GM18499 (cell line): Measurements from ENCODE around the gene BIRC7.
A peak's percentile ranks its signal among the peaks of the same experiment; 100 is the strongest.
"Not testable (repeated sequence)": the region's sequence is repeated elsewhere in the genome, so short reads cannot be mapped to it uniquely, and the experiment has no call there.

ENCODE experiments used
- ATAC-seq: cut with Tn5 transposase; IDR thresholded peaks from one replicate; pipeline ENCODE4 v1.9.1; 2021; ENCODE audit warnings: moderate number of reproducible peaks; ENCODE audit not compliant: insufficient read depth, unreplicated experiment

Gene BIRC7

DNA sequence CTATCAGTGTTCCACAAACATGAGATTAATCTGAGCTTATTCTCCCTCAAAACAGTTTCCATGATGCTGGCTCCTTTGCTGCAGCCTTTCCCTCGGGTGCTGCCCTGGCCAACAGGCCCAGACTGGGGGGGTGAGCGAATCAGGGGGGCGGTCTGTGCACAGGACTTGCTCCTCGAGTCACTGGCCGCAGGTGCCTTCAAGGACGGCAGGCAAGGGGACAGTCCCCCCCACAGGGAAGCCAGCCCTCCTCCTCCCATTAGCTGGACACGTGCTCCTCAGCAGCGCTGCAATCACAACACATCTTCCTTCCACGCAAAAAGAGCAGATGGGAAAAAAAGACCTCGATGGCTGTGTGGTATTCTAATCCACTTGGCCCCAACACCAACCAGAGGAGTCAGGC, 29.8 kb upstream of the BIRC7 start:
- no peak for ATAC-seq

DNA sequence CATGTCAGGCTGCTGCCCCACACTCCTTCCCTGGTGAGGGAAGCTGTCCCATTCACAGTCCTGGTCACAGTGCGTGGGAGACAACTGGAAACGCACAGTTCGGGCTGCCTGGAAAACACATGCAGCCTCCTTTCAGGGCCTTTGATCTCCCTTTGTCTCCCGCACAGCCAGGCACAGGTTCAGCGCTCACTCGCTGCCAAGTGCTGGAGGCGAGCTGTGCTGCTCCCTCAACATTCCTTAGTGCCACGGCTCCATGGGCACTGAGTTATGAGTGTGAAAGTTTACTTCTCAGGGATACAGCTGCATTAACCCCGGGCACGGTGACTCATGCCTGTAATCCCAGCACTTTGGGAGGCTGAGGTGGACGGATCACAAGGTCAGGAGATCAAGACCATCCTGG, 28.8 kb upstream of the BIRC7 start:
- no peak for ATAC-seq

DNA sequence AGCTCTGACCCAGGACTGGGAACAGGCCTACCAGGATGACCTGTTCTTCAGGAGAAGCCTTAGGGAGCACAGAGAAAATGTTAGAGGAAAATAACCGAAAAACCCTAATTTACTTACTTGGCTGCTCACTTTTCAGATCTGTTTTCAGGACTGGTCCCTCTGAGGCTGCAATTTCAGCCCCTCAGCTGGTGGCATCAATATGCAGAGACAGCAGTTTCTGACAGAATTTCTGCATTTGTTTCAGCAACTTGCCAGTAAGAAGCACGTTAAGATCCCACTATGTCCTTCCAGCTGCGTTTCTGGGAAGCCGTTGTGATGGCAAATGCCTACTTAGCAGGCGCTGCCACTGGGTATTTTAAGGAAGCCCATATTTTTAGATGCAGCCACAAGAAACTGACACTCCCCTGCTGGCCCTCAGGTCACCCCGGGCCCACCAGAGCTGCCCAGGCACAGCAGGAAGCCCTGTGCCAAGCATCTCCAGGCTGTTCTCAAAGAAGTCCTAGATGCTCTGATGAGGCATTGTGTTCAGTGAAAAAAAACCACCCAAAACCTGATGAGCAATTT, 27.3 kb upstream of the BIRC7 start:
- ATAC-seq, result no peak

DNA sequence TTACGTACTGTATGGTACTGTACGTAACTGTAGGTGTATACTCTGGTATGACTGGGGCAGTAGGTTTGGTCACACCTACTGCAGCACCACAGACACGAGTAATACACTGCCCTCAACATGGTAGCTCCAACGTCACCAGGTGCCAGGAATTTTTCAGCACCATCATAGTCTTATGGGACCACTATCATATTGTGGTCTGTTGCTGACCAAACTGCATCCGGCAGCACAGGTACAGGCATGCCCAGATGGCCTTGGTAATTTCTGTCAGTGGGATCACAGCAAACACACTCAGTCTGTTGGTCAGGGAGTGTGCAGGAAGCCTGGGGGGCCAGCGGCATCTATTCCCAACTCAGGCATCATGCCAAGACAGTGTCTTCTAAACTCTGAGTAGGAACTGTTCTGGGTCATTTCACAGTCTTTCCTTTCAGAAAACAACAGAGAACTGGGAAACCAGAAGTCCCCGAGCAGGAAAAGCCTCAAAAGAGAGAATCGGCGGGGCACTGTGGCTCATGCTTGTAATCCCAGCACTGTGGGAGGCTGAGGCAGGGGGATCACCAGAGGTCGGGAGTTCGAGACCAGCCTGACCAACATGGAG, 25.6 kb upstream of the BIRC7 start:
- no peak for ATAC-seq

DNA sequence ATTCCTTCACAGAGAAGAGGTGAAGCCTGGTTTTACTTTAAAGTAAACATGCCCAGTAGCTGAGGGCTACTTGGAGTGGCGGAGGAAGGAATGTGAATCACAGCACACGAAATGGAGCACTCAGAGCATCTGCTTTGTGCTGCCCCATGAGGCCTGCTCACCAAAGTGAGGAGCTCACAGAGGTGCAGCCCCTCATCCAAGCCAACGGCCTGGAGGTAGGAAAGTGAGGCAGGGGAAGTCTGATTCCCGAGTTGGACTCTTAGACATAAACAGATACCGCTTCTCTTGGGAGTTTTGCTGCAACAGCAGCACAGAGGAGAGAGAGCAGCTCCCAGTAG, 23.3 kb upstream of the BIRC7 start:
- no peak for ATAC-seq

DNA sequence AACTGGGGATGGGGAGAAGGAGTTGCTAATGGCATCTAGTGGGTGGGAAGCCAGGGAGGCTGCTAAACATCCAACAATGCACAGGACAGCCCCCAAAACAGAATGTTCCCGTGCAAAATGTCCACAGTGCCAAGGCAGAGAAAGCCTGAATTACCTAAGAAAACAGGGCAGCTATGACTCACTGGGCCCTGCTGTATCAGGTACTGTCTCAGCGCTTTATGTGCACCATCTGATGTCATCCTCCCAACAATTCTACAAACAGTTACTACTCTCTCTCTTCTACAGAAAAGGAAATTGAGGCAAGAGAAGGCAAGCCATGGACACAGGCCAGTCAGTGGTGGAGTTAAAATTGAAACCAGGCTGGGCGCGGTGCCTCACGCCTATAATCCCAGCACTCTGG, 22.9 kb upstream of the BIRC7 start:
- no peak for ATAC-seq

DNA sequence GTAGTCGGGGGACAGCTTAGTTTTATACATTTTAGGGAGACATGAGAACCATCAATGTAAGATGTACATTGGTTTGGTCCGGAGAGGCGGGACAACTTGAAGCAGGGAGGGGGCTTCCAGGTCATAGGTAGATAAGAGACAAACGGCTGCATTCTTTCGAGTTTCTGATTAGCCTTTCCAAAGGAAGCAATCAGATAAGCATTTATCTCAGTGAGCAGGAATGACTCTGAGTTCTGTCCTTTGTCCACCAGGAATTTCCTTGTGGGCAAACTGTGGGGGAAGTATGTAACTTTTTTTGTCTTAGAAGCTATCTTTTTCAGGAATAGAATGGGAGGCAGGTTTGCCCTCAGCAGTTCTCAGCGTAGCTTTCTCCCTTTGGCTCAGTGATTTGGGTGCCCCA, 21.2 kb upstream of the BIRC7 start:
- no peak for ATAC-seq

DNA sequence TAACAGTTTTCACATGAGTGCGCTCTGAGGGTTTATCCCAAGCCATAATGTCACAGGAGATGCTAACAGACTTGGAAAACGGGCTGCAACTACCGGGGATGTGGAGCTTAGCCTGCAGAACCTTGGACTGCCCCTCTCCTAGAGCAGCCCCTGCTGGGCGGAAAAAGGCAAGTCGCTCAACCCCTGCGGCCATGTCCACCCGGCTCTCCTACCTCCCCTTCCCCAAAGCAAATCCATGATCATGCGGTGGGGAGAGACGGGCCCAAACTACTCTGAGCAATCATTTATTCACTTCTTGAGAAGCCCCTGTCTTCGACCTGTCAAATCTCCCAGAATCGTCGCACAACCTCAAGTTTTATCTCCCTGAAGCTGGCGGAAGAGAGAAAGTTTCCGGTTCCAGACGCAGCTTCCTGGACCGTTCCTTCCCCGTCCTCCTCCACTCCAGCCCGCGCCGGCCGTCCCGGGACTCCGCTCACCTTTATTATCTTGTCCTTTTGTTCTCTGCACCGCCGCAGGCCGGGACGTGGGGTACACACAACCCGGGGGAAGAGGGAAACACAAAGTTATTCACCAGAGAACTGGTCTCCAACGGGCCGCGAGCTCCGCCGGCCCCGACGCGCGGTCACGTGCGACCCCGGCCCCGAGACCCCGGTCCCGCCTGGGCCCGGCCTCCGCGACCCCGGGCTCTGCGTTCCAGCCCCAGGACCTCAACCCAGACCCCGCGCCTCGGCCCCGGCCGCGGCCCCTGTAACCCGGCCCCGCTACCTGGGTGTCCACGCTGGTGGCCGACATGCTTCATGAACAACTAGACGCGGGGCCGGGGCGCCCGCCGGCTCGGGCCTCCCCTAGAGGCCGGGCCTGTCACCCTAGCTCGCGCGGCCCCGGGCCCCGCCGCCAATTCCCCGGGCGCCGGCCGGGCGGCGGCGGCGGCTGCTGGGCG, 20.3 kb upstream of the BIRC7 start:
- ATAC-seq, result no peak

DNA sequence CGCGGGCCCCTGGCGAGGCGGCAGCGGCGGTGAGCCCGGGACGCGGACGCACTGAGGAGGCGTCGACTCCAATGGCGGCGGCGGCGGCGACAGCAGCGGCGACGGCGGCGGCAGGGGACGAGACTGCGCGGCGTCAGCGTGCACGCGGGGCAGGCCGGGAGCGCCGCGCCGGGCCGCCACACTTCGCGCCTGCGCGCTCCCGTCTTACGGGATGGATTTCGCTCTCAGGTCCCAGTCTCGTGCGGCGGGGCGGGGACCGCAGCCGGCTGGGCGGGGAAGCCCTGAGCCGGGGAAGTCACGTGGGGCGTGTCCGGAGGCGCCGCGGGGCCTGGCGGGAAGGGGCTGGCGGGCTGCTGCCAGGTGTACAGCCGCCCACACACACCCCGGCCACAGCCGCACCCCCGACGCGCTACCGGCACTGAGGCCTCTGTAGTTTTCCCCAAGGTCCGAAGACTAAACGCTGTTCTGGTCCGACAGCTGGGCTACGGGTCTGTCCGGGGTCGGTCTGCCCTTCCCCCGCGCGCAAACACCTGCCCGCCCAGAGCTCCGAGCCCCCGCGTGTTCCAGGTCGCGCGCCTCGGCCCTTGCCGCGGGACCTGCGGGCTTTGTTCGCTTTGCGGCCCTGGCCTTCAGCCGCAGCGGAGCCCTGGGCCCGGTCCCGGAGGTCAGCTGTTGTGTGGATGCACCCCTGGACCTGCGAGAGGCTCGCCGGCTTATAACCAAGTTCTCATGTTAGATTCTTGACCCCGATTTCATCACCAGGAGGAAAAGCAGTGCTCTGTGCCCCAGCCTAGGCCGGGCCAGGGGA, 19.5 kb upstream of the BIRC7 start, which contains the start of gene YTHDF1:
Gene YTHDF1, minus strand, starts transcription at position 91 of the 808 bp plus-strand sequence. CDS start 239 bp downstream, outside the sequence.
- peak; percentile 72 for ATAC-seq

DNA sequence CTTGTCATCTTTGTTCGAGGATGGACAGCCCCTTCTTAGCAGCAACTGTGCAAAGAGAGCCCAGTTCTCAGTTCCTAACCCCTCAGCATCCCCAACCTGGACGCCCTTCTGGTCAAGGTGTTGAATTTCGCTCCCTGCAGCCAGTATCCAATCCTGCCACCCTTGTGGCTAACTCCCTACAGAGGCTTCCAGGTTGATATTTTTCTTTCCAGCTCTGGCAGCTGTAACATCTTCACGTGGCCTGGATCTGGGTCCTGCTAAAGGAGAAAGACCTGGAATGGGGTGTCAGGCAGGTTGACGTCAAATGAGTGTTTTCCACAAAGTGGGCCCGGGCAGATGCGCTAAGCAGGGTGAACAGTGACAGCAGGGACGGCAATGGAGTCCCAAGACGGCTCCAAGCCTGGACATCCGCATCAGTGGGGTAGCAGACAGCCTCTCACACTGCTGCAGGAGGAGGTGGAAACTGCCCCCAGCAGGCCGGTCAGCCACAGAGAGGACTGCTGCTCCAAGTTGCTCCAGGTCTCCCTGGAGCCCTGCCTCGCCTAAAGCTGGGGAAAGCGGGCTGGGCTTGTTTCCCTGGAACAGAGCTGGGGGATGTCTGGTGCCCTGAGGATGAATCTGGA, 18.7 kb upstream of the BIRC7 start:
- ATAC-seq, result no peak

DNA sequence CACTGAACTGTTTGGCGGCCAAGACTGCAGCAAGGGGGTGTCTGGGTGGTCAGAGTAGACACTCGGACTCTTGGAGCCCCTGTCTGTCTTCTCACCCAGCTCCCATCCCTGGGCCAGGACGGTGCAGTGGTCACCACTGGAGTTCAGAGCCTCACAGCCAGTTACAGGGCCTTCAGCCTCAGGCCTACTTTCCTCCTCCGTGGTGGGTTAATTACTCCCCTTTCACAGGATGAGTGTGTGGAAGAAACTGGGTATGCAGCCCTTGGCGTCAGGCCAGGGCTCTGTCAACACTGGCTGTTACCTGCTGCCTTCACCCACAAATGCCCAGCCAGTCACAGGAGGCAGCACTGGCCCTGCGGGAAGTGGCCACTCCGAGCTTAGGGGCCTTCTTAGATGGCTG, 18.0 kb upstream of the BIRC7 start:
- no peak for ATAC-seq

DNA sequence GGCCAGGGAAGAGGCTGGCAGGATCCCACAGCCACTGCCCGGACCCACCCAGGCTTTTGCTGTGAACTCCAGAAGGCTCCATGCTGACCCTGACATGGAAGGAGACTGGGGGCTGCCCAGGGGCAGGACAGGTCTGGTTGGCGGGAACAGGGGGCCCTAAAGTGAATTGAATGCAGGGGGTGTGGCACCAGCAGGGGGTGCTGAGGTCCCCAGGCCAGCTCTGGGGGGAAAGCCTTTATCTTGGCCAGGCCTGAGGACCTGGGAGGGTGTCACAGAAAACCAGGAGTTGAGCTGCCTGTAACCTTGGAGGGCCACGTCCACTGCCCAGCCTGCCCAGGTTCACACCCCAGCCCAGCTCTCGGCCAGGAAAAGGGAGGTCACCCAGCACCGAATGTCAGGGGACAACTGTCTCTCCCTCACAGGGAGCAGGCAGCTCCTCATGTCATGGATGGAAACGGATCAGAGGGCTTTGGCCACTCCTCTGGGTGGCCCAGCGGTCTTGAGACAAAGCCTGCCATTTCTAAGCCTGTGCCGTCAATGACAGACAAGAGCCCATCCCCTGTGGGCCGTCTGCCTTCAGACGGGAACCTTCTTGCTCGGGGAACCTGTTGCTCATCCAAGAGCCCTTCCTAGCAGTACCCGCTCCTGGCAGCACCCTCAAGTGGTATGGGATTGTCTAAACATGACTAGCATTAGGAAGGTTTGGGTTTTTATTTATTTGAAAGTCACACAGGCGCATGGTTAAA, 16.8 kb upstream of the BIRC7 start:
- ATAC-seq, result no peak

DNA sequence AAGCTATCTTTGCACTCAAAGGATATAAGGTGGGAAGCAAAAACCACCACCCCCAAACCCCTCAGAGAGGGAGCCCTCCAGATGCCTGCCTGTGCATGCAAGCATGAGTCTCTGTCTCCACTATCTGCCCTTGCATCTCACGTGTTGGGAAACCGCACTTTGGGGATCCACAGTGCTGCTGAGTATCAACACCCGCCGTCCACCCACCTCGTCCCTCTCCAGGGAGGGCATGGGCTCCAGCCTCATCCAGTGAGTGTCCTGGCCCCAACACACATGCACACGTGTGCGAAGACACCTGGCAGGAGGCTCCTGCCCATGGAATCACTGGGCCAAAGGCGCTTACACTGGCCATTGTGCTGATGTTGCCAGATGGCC, 16.3 kb upstream of the BIRC7 start:
- ATAC-seq, result no peak

DNA sequence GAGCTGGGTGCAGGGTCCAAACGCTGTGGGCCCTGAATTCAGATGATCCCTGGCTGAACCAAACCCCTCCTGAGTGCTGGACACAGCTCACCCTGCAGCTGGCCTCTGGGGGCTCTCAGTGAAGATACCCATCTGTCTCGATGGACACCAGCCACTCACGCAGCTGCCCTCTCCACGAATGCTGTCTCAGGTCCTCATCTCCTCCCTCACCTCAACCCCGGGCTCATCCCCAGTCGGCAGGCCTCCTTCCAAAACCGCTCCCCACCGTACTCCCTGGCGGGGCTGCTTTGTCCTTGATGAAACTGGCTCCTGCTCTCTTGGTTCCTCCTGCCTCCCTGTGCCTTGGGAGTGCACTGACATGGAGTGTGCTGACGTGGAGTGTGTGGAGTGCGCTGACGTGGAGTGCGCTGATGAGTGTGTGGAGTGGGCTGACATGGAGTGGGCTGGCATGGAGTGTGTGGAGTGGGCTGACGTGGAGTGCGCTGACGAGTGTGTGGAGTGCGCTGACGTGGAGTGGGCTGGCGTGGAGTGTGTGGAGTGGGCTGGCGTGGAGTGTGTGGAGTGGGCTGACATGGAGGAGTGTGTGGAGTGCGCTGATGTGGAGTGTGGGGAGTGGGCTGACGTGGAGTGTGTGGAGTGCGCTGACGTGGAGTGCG, 15.7 kb upstream of the BIRC7 start:
- no peak for ATAC-seq

DNA sequence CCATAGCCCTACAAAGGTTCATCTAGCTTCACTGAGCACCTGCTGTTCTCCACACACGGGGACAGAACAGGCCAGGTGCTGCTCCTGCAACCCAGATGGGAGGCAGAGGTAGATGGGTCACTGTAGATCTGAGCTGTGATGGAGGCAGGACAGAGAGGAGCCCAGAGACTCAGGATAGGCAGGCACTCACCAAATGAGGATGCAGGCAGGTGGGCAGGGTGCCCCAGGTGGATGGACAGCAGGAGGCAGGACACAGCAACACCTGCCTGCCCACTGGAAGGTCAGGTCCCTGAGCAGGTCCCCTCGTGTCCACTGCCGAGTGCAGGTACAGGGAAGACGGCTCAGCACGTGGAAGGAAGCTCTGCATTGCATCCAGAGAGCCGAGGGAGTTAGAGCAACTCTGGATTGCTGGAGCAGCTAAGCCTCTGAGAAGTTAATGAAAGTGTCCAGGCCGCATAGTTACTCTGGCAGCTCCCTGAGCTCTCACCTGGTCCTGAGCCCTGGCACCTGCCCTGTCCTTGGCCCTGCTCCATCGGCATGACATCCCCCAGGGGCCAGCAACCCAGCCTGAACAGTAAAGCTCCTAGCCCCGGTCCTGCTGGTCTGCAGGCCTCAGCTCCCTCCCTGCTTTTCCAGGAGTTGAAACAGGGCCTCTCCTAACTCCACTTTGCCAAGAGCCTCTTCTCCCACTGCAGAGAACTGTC, 14.9 kb upstream of the BIRC7 start:
- no peak for ATAC-seq

DNA sequence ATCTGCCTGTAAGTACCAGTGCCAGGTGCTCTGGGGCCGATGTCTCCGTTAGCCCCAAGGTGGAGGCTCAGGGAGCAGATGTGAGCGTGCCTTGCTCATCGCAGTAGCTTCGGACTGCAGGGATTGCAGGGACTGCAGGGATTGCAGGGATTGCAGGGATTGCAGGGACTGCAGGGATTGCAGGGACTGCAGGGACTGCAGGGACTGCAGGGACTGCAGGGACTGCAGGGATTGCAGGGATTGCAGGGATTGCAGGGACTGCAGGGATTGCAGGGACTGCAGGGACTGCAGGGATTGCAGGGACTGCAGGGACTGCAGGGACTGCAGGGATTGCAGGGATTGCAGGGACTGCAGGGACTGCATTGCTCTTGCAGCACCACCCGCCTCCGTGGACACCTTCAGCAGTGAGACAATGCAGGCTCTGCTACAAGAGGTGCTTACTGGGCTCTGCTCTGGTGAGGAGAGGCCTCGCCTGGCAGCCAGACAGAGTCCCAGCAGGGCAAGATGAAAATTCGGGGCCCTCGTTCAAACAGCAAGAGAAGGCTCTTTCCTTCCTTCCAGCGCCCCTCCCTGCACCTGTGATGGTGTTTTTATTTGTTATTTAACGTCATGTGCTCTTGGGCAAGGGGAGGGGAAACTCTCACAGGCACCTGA, 14.2 kb upstream of the BIRC7 start:
- ATAC-seq, result not testable (repeated sequence)

DNA sequence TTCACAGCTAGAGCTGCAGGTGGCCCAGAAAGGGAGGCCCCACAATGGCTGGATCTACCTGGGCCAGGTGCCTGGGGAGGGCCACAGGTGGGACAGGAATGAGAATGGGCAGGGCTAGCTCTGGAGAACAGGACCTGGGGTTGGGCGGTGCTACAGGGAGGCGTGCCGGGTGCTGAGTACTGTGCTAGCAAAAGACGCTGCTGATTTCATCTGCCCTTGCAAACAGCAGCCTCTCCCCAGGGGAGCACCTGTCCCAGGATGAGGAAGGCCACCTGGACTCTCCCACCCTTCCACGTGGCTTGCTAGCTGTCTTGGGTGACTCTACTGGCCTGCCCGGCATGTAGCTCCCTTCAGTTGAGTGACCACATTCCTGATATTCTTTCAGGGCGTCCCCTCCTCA, 13.2 kb upstream of the BIRC7 start:
- no peak for ATAC-seq
